Kidney tubule cell (primary cell): Measurements from ENCODE around the gene TMEM106B.

ENCODE experiments used
- DNase-seq: peaks from one replicate; pipeline ENCODE4 v3.0.0-alpha.2; 2018; ENCODE audit warnings: low spot score

The TMEM106B gene

DNA sequence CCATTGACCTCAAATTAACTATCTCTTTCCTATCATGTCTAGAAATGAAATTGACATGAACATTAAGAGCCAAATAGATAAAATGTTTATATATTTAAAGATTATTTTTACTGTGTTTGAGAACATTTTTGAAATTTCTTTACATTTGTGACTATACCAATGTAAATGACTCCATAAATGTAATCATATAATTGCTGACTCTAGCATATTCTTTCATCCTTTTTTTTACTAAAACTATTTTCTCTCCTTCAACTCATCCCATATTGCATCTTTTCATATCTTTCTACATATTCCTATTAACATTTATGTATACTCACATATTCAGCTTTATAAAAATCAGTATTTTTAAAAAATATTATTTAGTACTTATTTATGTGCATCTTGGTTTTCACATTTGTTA lies 16.9 kb downstream of the TMEM106B start:
- DNase-seq: no peak

DNA sequence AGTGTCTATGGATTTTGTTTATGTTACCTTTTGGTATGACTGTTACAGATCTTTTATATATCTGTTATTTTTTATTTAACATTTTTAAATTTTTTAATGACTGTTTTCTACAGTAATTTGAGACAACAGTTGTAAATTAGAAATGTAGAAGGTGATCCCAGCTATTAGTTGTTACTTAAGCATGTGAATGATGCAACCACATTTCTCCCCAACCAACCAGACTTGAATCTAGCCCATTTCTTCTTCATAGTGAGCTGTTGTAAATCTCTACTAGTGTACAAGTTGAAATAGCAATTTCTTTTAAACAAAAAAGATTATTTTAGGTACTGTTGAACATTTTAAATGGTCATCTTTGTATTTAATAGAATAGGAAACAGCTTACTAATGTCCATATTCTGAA lies 18.0 kb downstream of the TMEM106B start:
- no peak for DNase-seq

DNA sequence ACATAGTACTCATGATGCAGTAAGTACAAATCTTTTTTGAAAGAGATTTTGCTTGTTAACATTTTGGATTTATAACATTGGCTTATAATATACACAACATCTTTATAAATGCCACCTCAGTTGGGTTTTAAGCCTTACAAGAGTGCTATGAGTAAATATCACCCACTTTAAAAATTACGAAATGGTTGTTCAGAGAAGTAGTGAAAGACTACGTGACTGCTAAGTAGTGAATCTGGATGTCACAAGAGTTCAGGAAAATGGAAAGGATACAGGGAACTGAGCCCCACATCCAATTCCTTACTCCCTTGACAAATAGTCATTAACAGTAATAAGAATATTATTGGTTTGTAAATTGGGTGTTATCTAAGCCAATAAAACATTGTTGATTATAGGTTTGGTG lies 20.0 kb downstream of the TMEM106B start:
- no peak for DNase-seq

DNA sequence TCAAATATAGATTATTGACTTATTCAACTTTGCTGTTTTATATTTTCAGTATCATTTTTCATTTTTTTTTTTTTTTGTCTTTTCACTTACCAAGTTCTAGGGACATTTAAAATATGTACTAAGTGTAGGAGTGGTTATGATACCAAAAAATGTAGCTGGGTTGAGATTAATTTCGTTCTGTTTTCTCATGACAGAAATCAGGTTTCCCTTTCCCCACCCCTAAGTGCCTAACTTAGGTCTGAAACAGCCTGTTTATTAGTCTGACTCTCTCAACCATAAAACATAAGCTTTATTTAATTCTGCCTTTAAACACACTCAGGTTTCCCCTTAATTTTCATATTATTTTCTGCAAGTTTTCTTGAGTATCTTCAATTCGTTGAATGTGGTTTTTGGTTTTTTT lies 22.1 kb downstream of the TMEM106B start:
- DNase-seq: no peak

DNA sequence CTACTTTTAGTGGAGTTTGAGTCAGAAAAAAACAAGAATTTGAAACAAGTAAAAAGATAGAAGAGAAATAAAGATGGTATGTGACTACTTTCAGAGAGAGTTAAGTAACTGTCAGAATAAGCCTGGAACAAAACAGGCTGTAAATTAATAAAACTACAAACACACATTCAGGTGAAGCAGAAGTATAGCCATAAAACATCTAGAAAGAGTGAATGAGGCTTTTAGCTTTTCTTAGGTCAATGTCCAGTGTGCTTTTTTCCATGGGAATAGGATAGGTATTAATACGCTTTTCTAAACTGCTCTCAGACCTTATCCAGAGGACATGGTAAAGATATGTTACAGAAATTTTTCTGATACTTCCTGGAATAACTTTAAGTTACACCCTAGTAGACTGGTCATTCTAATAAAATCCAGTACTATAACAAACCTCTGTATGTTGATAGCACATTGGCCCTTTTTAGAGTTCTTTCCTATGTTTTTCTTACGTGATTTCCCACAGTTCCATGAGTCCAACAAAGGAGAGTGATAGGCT lies 23.3 kb downstream of the TMEM106B start:
- DNase-seq: no peak

DNA sequence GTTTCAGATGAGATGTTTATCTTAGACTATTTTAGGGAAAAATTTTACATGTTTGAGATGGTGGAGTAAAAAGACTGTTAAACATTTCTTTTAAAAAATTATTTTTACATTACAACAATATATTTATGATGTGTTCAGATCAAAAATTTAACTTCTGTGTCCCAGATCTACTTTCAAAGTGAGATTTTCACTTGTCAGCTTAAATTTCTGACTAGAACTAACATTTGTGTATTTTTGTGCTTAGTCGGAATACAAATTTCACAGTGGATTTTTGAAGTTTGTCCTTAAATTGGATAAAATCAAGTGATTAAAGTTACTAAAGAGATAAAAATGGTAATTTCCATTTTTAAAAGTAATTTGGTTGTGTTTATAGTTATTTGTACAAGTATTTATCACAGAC lies 24.9 kb downstream of the TMEM106B start:
- DNase-seq: no peak

DNA sequence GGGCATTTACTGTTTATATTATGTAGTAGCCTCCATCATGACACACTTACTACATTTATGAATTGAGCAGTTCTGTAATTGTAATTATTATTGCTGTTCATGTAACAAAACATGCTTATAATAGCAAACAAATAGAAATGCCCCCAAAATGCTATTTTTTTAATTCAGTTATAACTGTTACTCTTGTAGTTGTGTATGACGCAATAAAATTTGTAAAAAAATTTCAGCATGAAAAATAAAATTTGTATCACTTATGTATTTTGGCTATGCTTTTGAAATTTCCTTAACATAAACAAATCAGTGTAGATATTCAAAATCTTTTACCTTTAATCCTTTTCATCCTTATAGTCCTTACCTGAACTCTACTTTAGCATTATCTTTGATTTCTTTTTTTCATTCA lies 25.9 kb downstream of the TMEM106B start:
- no peak for DNase-seq

DNA sequence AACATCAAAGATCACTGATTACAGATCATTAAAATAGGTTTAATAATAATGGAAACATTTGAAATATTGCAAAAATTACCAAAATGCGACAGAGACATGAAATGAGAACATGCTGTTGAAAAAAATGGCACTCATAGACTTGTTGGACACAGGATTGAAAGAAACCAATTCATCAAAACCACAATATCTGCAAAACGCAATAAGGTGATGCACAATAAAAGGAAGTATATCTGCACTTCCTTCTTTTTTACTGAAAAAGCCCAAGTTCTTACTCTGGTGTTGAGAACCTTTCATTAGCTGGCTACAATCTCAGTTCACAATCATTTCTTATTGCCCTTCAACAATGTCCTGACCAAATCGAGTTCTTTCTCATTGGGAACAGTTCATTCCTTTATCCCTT lies 28.7 kb downstream of the TMEM106B start:
- DNase-seq: no peak

DNA sequence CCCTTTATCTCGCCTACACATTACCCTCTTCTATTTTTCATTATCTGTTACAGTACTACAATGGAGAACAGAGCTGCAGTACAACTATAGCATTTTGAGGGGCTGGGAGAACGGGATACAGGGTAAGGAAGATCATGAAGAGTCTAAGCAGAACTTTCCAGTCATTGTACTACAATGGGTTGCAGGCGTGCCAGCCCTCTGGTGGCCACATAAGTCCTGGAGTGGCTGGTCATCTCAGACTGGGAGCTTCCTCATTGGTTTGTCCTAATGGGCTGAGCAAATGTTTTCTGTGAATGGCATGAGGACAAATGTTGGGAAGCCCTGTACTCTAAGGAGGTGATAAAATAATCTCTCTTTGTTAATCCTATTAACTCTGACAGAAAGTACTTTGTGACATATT lies 33.0 kb downstream of the TMEM106B start:
- peak; percentile 40 for DNase-seq

DNA sequence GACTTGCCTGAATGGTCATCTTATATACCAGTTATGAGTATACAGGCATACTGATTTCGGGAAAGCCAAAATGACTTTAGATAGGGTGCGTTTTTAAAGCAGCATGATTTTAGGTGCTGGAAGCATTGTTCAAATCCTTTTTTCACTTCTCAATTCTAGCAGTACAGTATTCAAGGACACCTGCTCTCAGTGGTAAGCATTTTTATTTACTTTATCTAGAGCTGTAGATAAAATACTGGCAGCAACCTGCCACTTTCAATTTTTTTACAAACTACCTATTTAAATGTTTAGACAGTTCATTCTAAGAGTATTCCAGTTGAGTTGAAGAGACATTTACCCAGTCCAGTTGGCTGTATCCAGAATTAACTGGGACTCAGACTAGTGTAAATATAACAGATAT lies 33.6 kb downstream of the TMEM106B start:
- no peak for DNase-seq

DNA sequence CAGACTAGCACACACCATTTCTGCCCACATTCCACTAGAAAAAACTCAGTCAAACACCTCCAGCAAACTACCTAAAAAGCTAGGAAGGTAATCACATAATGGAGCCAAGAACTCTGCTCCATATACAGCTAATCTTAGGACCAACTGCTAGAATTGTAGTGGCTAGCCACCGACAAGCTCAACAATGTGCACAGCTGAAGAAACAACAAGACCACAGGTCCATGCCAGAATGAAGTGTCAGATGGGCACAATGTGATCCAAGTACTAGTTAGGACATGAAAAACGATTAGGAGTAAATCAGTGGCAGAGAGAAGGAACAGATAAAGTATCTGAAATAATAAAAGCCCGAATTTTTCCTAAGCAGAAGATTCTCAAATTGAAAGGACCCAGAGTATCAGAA lies 38.6 kb downstream of the TMEM106B start:
- no peak for DNase-seq

DNA sequence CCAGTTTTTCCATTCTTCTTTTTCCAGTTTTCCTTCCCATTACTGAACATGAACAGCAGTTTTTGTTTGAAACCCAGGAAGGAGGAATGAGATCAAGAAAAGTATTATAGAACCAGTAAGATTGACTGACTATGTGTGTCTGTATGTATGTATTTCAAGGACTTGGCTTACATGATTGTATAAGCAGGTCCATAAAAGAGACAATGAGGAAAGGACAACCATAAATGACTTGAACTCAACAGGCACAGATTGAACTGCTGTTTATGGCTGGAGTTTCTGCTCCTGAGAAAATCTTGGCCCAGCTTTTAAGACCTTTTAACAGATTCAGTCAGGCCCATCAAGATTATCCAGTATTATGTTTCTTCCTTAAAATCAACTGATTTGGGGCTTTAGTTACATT lies 39.1 kb downstream of the TMEM106B start:
- no peak for DNase-seq

DNA sequence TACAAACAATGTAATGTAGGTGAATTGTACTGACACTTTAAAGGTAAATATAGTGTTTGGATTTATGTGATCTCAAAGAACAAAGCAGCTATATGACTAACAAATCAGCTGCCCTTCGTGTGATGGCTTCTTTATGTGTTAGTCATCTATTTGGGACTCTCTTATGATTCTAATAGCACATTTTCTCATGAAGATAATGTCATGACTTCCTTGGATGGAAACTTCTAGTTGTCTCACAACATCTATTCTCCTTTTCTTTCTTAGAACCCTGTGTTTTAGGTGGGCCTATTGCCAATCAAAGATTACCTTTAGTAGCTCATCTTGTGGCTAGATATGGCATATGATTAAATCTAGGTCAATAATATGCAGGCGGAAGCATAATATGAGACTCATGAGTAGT lies 45.0 kb downstream of the TMEM106B start:
- peak; percentile 66 for DNase-seq

DNA sequence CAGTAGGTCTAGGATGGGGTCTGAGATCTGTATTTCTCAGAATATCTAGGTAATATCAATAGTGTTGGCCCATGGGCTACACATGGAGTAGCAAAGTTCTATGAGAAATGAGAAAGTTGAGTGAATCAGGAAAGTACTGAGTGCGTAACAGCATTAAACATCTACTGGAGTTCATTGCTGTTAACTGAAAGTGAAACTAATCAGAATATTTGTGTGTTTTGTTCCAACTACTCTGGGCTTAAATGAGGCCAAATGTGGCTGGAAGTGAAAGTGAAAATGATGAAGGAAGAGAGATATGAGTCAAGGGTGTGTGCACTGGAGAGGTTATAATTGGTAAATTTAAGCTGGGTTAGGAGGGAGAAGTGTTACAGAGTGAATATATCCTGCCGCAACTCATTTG lies 46.5 kb downstream of the TMEM106B start:
- peak; percentile 77 for DNase-seq

DNA sequence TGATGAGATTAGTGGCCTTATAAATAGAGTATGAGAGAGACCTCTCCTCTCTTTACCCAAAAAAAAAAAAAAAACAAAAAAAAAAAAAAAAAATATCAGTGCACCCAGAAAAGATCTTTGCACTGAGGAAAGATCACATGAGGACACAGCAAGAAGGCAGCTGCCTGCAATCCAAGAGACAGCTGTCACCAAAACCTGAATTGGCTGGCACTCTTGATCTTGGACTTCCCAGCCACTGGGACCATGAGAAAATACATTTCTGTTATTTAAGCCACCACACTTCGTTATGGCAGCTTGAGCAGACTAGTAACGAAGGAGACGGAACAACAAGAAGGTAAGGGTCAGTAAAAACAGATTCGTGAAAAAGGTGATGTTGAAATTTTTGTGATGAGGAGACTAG lies 47.0 kb downstream of the TMEM106B start:
- DNase-seq: no peak

DNA sequence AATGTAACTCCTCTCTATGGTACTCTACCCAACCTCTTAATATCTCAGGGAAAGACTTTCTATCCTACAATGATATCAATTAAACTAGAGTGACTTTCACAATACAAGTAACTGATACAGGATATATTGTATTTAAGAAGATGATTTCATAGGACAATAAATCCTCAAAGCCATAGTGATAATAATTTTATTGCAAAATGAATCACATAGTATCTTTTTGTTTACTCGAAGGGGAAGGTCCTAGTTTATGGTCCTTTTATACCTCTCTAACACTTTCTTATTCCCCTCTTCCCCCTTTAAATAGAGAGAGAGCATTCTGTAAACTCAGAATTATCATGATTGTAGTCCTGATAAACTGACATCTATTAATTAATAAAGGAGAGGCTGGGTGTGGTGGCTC lies 56.4 kb downstream of the TMEM106B start:
- DNase-seq: no peak

DNA sequence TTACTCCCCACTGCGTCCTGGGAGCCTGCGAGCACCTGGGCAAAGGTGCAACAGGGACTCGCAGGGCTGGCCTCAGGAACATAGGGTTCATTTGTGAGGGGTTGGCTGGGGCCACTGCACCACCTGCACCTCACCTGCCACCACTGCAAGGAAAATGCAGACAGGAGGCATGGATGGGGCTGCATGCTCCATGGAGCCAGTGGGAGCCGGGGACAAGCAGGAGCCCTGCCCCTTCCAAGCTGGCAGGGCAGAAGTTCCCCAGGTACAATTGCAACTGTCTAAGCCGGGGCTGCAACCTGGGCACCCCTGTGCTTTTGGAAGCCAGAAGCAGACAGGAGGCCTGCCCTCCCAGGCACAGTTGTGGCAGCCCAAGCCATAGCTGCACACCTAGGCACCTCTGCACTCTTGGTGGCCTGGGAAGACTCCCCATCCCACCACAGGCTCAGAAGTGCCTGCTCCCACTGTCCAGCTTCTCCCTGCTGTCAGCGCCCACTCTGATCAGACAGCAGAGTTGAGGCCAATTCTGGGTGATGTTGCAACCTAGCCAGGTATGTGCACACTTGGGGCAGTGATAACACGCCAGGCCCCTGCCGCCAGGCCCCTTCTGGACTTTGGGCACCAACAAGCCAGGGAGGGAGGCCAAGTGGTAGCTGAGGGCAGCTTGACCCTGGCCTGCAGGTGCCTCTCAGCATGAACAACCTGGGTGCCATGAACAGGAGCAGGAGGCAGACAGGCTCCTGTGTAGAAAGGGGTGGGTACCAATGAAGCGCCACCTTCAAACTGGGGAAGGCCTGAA lies 58.2 kb downstream of the TMEM106B start:
- DNase-seq: no peak

DNA sequence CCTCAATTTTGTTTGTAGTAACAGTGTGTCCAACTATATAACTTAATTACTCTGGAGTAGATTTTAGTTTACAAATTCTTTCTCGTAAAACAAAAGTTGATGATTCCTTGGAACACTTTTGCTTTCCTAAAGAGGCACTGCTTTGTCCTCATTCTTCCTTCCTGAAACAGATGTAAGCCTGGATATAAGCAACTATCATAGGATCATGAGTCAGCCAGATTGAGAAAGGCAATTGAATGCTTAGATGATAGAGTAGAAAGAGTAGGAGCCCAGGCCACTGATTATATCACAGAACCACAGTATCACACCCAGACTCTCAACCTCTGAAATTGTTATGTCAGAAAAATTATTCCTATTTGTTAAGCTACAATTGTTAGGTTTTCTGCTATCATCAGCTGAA lies 69.9 kb downstream of the TMEM106B start:
- DNase-seq: peak; percentile 34

DNA sequence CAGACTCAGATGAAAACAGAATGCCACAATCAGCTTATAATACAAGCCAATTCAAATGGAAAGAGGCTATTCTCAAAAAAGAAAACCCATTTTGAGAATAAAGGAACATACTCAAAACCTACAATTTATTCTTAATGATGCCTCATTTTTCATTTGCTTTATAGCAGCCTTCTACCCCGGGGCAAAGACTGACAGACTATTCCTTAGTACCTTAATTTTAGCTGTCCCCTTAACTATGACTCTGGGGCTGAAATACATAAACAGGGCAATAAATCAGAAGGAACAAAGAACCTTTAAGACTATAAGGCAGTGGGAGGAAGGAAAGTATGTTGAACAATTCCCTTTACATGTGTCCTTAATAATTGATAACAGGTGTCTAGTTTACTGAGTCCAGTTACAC lies 76.8 kb downstream of the TMEM106B start:
- no peak for DNase-seq

DNA sequence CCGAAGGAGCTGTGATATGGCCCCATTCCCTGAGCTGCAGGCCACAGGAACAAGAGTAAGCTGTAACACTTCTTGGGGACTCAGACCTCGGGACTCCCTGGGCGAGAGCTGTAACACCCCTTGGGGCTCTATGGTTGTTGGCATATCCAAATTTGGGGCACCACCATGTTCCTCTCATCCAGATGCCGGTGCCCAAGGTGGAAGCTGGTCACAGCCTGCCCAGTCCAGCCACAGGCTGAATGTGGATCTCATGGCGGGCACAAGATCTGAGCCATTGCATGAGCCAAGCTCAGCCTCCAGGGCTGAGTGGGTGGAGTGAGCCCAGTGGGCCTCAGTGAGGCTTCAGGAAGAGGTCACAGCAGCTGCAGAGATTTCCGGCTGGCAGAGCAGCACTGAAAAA lies 78.9 kb downstream of the TMEM106B start:
- DNase-seq: no peak

DNA sequence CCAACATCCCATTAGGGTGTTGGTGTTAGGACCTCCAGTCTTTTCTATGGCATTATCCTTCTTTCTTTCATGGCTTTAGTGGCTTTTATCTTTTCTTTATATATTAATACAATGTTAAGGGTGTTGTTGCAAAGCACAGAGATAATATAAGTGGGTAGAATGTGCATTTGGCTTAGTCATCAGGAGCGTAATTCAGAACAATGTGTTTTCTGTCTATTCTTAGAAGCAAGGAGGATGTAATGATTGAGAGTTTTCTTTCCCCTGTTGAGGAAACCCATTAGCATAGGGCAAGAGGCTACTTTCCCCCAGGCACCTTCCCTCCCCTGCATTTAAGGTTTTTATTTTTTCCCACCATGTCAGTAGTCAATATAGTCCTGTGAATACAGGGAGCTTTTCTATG lies 79.7 kb downstream of the TMEM106B start:
- DNase-seq: no peak

DNA sequence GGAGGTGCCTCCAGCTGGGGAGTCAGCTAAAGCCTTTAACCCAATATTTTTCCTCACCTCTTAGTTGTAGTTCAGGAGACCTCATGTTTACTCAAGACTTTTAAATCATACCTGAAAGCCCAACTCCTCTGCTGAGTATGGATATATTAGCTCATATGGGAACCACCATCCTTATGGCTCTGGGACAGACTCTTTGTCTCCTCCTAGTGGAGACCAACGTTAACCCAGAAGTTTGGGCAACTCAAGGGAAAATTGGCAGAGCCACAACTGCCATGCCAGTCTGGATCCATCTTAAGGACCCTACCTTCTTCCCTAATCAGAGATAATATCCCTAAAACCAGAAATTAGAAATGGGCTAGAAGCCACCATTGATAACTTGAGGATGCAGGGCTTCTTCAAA lies 80.8 kb downstream of the TMEM106B start:
- DNase-seq: no peak
